Calu3 (cell line): ENCODE results near the gene LTB. TPM values are rescaled to one million over a fixed set of nuclear protein-coding genes. Genes with fewer than 3 reads are reported as not detected.

Source experiments
- BruUV-seq: library from RNA; stranded (reverse); fragments of 400-500 nt; replicated peaks from 2 replicates; lab custom pipeline; 2021; lab: Mats Ljungman, UMichigan
- CTCF ChIA-PET: fragments of 300-600 bp; sonication (Branson Sonifier 250); formaldehyde crosslinking; loops from one replicate; lab custom pipeline; 2022; ENCODE audit warnings: antibody characterized with exemption; lab: Charles Lee
- DNase-seq: peaks from one replicate; pipeline ENCODE4 v3.0.0; 2022
- H3K27ac Mint-ChIP-seq: one replicate; pipeline ENCODE4 v1.8.0; 2022; ENCODE audit warnings: mixed read lengths; ENCODE audit not compliant: unreplicated experiment
- H3K27me3 Mint-ChIP-seq: one replicate; pipeline ENCODE4 v1.8.0; 2022; ENCODE audit warnings: mixed read lengths; ENCODE audit not compliant: unreplicated experiment
- H3K36me3 Mint-ChIP-seq: one replicate; pipeline ENCODE4 v1.8.0; 2022; ENCODE audit warnings: mild to moderate bottlenecking, moderate library complexity, mixed read lengths; ENCODE audit not compliant: insufficient read depth, unreplicated experiment
- H3K4me1 Mint-ChIP-seq: one replicate; pipeline ENCODE4 v1.8.0; 2022; ENCODE audit warnings: mild to moderate bottlenecking, low read depth, mixed read lengths; ENCODE audit not compliant: unreplicated experiment
- H3K4me3 Mint-ChIP-seq: one replicate; pipeline ENCODE4 v1.8.0; 2022; ENCODE audit warnings: mild to moderate bottlenecking, low read depth, moderate library complexity, mixed read lengths; ENCODE audit not compliant: unreplicated experiment
- H3K9me3 Mint-ChIP-seq: one replicate; pipeline ENCODE4 v1.8.0; 2022; ENCODE audit warnings: low read depth, mixed read lengths; ENCODE audit not compliant: unreplicated experiment
- intact Hi-C: fragments of 100-400 bp; cut with micrococcal nuclease; formaldehyde crosslinking; loops from one replicate; pipeline ENCODE4 v1.10.0; 2022; ENCODE audit not compliant: unreplicated experiment
- total RNA-seq: library from RNA; stranded (reverse); gene quantifications from 2 replicates; pipeline ENCODE4 v1.2.3, GENCODE V29; 2022
- TF ChIP-seq, protein P1 (sequence below): fragments of 200-600 bp; IDR thresholded peaks from one replicate; pipeline ENCODE4 v1.8.0; 2022; ENCODE audit warnings: antibody characterized with exemption; ENCODE audit not compliant: unreplicated experiment

Gene LTB
- total RNA-seq, 1 experiment from 2014 or later, result 1.4 TPM

GRCh38 chr6:31534521-31535040 is 47.6 kb downstream of the LTB start:
- H3K36me3 Mint-ChIP-seq, result peaks cover 100% of the 10 kb centered on the region

DNA sequence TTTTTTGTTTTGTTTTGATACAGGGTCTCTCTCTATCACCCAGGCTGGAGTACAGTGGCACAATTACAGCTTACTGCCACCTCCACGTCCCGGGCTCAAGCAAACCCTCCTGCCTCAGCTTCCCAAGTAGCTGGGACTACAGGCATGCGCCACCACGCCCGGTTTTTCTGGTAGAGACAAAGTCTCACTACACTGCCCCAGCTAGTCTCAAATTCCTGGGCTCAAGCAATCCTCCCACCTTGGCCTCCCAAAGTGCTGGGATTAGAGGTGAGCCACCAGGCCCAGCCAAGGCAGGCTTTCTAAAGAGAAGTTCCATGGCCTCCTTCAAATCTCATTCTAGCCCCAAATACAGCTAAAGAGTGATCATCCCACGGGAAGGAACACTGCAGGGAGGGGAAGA is 48.2 kb downstream of the LTB start:
- CTCF ChIA-PET, result interaction anchor here (0.8 kb wide), 1 partner anchor 375 kb away, joined by 3 read pairs; no protein-coding TSS in a partner anchor
- no peak overlapping the region for H3K27ac Mint-ChIP-seq
- H3K27me3 Mint-ChIP-seq, result no peaks in the 10 kb centered on the region
- DNase-seq, result no peak
- no peaks in the 10 kb centered on the region for H3K9me3 Mint-ChIP-seq
- peaks cover 47% of the 10 kb centered on the region for H3K4me1 Mint-ChIP-seq
- TF ChIP-seq, protein P1, sequence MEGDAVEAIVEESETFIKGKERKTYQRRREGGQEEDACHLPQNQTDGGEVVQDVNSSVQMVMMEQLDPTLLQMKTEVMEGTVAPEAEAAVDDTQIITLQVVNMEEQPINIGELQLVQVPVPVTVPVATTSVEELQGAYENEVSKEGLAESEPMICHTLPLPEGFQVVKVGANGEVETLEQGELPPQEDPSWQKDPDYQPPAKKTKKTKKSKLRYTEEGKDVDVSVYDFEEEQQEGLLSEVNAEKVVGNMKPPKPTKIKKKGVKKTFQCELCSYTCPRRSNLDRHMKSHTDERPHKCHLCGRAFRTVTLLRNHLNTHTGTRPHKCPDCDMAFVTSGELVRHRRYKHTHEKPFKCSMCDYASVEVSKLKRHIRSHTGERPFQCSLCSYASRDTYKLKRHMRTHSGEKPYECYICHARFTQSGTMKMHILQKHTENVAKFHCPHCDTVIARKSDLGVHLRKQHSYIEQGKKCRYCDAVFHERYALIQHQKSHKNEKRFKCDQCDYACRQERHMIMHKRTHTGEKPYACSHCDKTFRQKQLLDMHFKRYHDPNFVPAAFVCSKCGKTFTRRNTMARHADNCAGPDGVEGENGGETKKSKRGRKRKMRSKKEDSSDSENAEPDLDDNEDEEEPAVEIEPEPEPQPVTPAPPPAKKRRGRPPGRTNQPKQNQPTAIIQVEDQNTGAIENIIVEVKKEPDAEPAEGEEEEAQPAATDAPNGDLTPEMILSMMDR, result no peak
- H3K36me3 Mint-ChIP-seq, result peaks cover 100% of the 10 kb centered on the region
- TSS peak; percentile 1 for BruUV-seq
- H3K4me3 Mint-ChIP-seq, result no peak overlapping the region
- intact Hi-C loops, result no loop called here

More at GRCh38 chr6:31534521-31535040, 47.6 kb downstream of the LTB start:
- no peaks in the 10 kb centered on the region for H3K9me3 Mint-ChIP-seq
- H3K4me1 Mint-ChIP-seq, result peaks cover 49% of the 10 kb centered on the region
- CTCF ChIA-PET, result no interaction called here
- no peak overlapping the region for H3K4me3 Mint-ChIP-seq
- no peak for DNase-seq
- intact Hi-C loops, result no loop called here
- no TSS peak for BruUV-seq
- peak overlapping the region; percentile 48 for H3K27ac Mint-ChIP-seq
- TF ChIP-seq, protein P1, result no peak
- H3K27me3 Mint-ChIP-seq, result no peaks in the 10 kb centered on the region

- no peak for DNase-seq
- Mint-ChIP-seq H3K9me3 (no peaks in the 10 kb centered on the region), H3K4me1 (peaks cover 42% of the 10 kb centered on the region), H3K27ac (peak overlapping the region; percentile 57), H3K27me3 (no peaks in the 10 kb centered on the region), H3K4me3 (no peak overlapping the region), H3K36me3 (peaks cover 100% of the 10 kb centered on the region)
- intact Hi-C loops, result no loop called here
- CTCF ChIA-PET, result interaction anchor here (0.8 kb wide), 1 partner anchor 375 kb away, joined by 3 read pairs; no protein-coding TSS in a partner anchor
- BruUV-seq, result no TSS peak
- TF ChIP-seq, protein P1, result no peak
These were observed 48.8 kb downstream of the LTB start for GRCh38 chr6:31533455-31533841.

DNA sequence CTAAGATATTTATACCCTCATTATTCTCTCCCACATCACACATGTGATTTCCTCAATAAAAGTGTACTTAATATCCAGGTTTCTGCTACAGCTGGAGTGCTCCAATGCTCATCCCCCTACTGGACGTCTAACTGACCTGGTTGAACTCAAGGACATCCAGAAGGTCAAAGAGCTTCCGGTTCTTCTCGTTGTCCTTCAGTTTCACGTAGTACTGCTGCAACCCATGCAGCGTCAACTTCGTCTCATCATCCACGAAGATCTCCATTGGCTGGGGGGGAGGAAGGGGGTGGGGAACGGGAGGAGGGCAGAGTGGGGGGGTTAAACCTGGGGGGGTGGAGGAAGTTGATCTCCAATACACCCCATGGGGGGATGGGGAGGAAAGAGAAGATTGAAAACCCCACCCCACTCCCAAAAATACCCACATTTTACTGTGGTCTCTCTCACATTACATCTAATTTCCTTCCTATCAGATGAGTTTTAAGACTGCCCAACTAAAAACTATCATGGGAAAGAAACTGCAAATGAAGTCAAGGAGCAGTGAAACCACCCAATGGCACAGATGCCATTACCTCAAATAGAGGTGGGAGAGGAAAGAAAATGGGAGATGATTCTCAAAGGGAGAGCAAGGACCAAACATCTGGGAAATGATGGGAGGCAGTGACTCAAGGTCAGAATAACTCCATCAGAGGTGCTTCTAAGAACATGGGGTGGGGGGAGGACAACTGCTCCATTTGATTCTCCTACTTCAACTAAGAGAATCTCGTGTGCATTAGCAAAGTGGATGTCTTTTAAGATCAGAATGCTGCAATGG is 49.4 kb downstream of the LTB start:
- Mint-ChIP-seq H3K9me3 (no peaks in the 10 kb centered on the region), H3K36me3 (peaks cover 98% of the 10 kb centered on the region), H3K27me3 (no peaks in the 10 kb centered on the region), H3K4me3 (no peak overlapping the region), H3K4me1 (peaks cover 38% of the 10 kb centered on the region), H3K27ac (peak overlapping the region; percentile 72)
- no TSS peak for BruUV-seq
- CTCF ChIA-PET, result interaction anchor here (0.8 kb wide), 1 partner anchor 376 kb away, joined by 3 read pairs; no protein-coding TSS in a partner anchor
- intact Hi-C loops, result no loop called here
- TF ChIP-seq, protein P1, result no peak
- DNase-seq, result no peak
